ENCODE data around the gene CCDC74A.
"Not testable (repeated sequence)": the region's sequence is repeated elsewhere in the genome, so short reads cannot be mapped to it uniquely, and the experiment has no call there.

- TF ChIP-seq CTCF, POLR2A (IDR thresholded peaks at IDR 0.05): not testable (repeated sequence)
These were observed 6.2 kb upstream of the CCDC74A start for GRCh38 chr2:131521524-131521923.
